ENCODE results near the gene LRRN2.
"Not testable (repeated sequence)": the region's sequence is repeated elsewhere in the genome, so short reads cannot be mapped to it uniquely, and the experiment has no call there.

LRRN2 gene

GRCh38 chr1:204703268-204703664 lies 17.7 kb upstream of the LRRN2 start:
- Histone ChIP-seq H3K9me3 (ENCODE audit: control insufficient read depth, insufficient read depth, low read depth, low read length) (no peaks in the 10 kb centered on the region), H3K4me1 (ENCODE audit: control insufficient read depth, insufficient read depth, low read length) (peaks cover 24% of the 10 kb centered on the region), H3K4me3 (ENCODE audit: low read depth, low read length) (no peak overlapping the region), H3K36me3 (ENCODE audit: control insufficient read depth, insufficient read depth, low read length) (no peaks in the 10 kb centered on the region), H3K27me3 (ENCODE audit: control insufficient read depth, insufficient read depth, low read length) (peaks cover 15% of the 10 kb centered on the region), H3K9ac (ENCODE audit: low read length) (no peak overlapping the region), H3K27ac (ENCODE audit: low read depth, low read length) (no peak overlapping the region)

GRCh38 chr1:204702552-204703267 lies 17.2 kb upstream of the LRRN2 start:
- H3K36me3 ChIP-seq (ENCODE audit: control insufficient read depth, insufficient read depth, low read length): no peaks in the 10 kb centered on the region
- H3K27ac ChIP-seq (ENCODE audit: low read depth, low read length): no peak overlapping the region
- peaks cover 12% of the 10 kb centered on the region for H3K27me3 ChIP-seq (ENCODE audit: control insufficient read depth, insufficient read depth, low read length)

GRCh38 chr1:204701229-204701628 lies 15.7 kb upstream of the LRRN2 start:
- Histone ChIP-seq H3K27ac (ENCODE audit: low read depth, low read length) (no peak overlapping the region), H3K4me1 (ENCODE audit: control insufficient read depth, insufficient read depth, low read length) (peaks cover 5% of the 10 kb centered on the region)

More at GRCh38 chr1:204702552-204703267, 17.2 kb upstream of the LRRN2 start:
- no peaks in the 10 kb centered on the region for H3K9me3 ChIP-seq (ENCODE audit: control insufficient read depth, insufficient read depth, low read depth, low read length)
- H3K9ac ChIP-seq (ENCODE audit: low read length): no peak overlapping the region
- H3K4me1 ChIP-seq (ENCODE audit: control insufficient read depth, insufficient read depth, low read length): peaks cover 20% of the 10 kb centered on the region
- no peak overlapping the region for H3K4me3 ChIP-seq (ENCODE audit: low read depth, low read length)

GRCh38 chr1:204697893-204698292 lies 12.4 kb upstream of the LRRN2 start:
- Histone ChIP-seq H3K4me1 (ENCODE audit: control insufficient read depth, insufficient read depth, low read length) (peaks cover 18% of the 10 kb centered on the region), H3K9me3 (ENCODE audit: control insufficient read depth, insufficient read depth, low read depth, low read length) (no peaks in the 10 kb centered on the region), H3K27me3 (ENCODE audit: control insufficient read depth, insufficient read depth, low read length) (peaks cover 4% of the 10 kb centered on the region; the same call in 1 of the 2 replicates), H3K4me3 (ENCODE audit: low read depth, low read length) (no peak overlapping the region), H3K9ac (ENCODE audit: low read length) (no peak overlapping the region), H3K27ac (ENCODE audit: low read depth, low read length) (no peak overlapping the region), H3K36me3 (ENCODE audit: control insufficient read depth, insufficient read depth, low read length) (no peaks in the 10 kb centered on the region)

More at GRCh38 chr1:204701229-204701628, 15.7 kb upstream of the LRRN2 start:
- Histone ChIP-seq H3K36me3 (ENCODE audit: control insufficient read depth, insufficient read depth, low read length) (no peaks in the 10 kb centered on the region), H3K27me3 (ENCODE audit: control insufficient read depth, insufficient read depth, low read length) (peaks cover 9% of the 10 kb centered on the region), H3K9me3 (ENCODE audit: control insufficient read depth, insufficient read depth, low read depth, low read length) (no peaks in the 10 kb centered on the region), H3K4me3 (ENCODE audit: low read depth, low read length) (no peak overlapping the region), H3K9ac (ENCODE audit: low read length) (no peak overlapping the region)

GRCh38 chr1:204696606-204697005 lies 11.1 kb upstream of the LRRN2 start:
- no peak overlapping the region for H3K4me3 ChIP-seq (ENCODE audit: low read depth, low read length)
- H3K9ac ChIP-seq (ENCODE audit: low read length): no peak overlapping the region
- H3K36me3 ChIP-seq (ENCODE audit: control insufficient read depth, insufficient read depth, low read length): no peaks in the 10 kb centered on the region
- peaks cover 28% of the 10 kb centered on the region for H3K4me1 ChIP-seq (ENCODE audit: control insufficient read depth, insufficient read depth, low read length)
- H3K27ac ChIP-seq (ENCODE audit: low read depth, low read length): no peak overlapping the region
- H3K9me3 ChIP-seq (ENCODE audit: control insufficient read depth, insufficient read depth, low read depth, low read length): no peaks in the 10 kb centered on the region
- no peaks in the 10 kb centered on the region for H3K27me3 ChIP-seq (ENCODE audit: control insufficient read depth, insufficient read depth, low read length)

- no peak overlapping the region for H3K4me3 ChIP-seq (ENCODE audit: low read depth, low read length)
- no peak overlapping the region for H3K9ac ChIP-seq (ENCODE audit: low read length)
- no peaks in the 10 kb centered on the region for H3K36me3 ChIP-seq (ENCODE audit: control insufficient read depth, insufficient read depth, low read length)
- H3K4me1 ChIP-seq (ENCODE audit: control insufficient read depth, insufficient read depth, low read length): peaks cover 28% of the 10 kb centered on the region
- no peak overlapping the region for H3K27ac ChIP-seq (ENCODE audit: low read depth, low read length)
- no peaks in the 10 kb centered on the region for H3K27me3 ChIP-seq (ENCODE audit: control insufficient read depth, insufficient read depth, low read length)
- no peaks in the 10 kb centered on the region for H3K9me3 ChIP-seq (ENCODE audit: control insufficient read depth, insufficient read depth, low read depth, low read length)
These were observed 10.2 kb upstream of the LRRN2 start for GRCh38 chr1:204695692-204696091.

- no peaks in the 10 kb centered on the region for H3K9me3 ChIP-seq (ENCODE audit: control insufficient read depth, insufficient read depth, low read depth, low read length)
- no peaks in the 10 kb centered on the region for H3K36me3 ChIP-seq (ENCODE audit: control insufficient read depth, insufficient read depth, low read length)
- no peak overlapping the region for H3K9ac ChIP-seq (ENCODE audit: low read length)
- H3K27ac ChIP-seq (ENCODE audit: low read depth, low read length): no peak overlapping the region
- peaks cover 28% of the 10 kb centered on the region for H3K4me1 ChIP-seq (ENCODE audit: control insufficient read depth, insufficient read depth, low read length)
- H3K4me3 ChIP-seq (ENCODE audit: low read depth, low read length): no peak overlapping the region
- peaks cover 3% of the 10 kb centered on the region; the same call in 1 of the 2 replicates for H3K27me3 ChIP-seq (ENCODE audit: control insufficient read depth, insufficient read depth, low read length)
These were observed 8.6 kb upstream of the LRRN2 start for GRCh38 chr1:204694145-204694544.

- Histone ChIP-seq H3K9me3 (ENCODE audit: control insufficient read depth, insufficient read depth, low read depth, low read length) (no peaks in the 10 kb centered on the region), H3K9ac (ENCODE audit: low read length) (no peak overlapping the region), H3K4me3 (ENCODE audit: low read depth, low read length) (no peak overlapping the region), H3K36me3 (ENCODE audit: control insufficient read depth, insufficient read depth, low read length) (no peaks in the 10 kb centered on the region), H3K27me3 (ENCODE audit: control insufficient read depth, insufficient read depth, low read length) (peaks cover 15% of the 10 kb centered on the region), H3K27ac (ENCODE audit: low read depth, low read length) (no peak overlapping the region), H3K4me1 (ENCODE audit: control insufficient read depth, insufficient read depth, low read length) (peaks cover 28% of the 10 kb centered on the region)
These were observed 7.4 kb upstream of the LRRN2 start for GRCh38 chr1:204692841-204693356.

GRCh38 chr1:204692325-204692840 lies 6.8 kb upstream of the LRRN2 start:
- H3K4me3 ChIP-seq (ENCODE audit: low read depth, low read length): no peak overlapping the region
- peaks cover 28% of the 10 kb centered on the region for H3K4me1 ChIP-seq (ENCODE audit: control insufficient read depth, insufficient read depth, low read length)
- H3K27ac ChIP-seq (ENCODE audit: low read depth, low read length): no peak overlapping the region
- H3K27me3 ChIP-seq (ENCODE audit: control insufficient read depth, insufficient read depth, low read length): peaks cover 20% of the 10 kb centered on the region
- no peaks in the 10 kb centered on the region for H3K36me3 ChIP-seq (ENCODE audit: control insufficient read depth, insufficient read depth, low read length)
- H3K9ac ChIP-seq (ENCODE audit: low read length): no peak overlapping the region
- no peaks in the 10 kb centered on the region for H3K9me3 ChIP-seq (ENCODE audit: control insufficient read depth, insufficient read depth, low read depth, low read length)

- not testable (repeated sequence) for H3K27ac ChIP-seq (ENCODE audit: low read depth, low read length); H3K36me3 ChIP-seq (ENCODE audit: control insufficient read depth, insufficient read depth, low read length); H3K4me3 ChIP-seq (ENCODE audit: low read depth, low read length); H3K9ac ChIP-seq (ENCODE audit: low read length); H3K9me3 ChIP-seq (ENCODE audit: control insufficient read depth, insufficient read depth, low read depth, low read length)
- Histone ChIP-seq H3K27me3 (ENCODE audit: control insufficient read depth, insufficient read depth, low read length) (peaks cover 31% of the 10 kb centered on the region), H3K4me1 (ENCODE audit: control insufficient read depth, insufficient read depth, low read length) (peaks cover 28% of the 10 kb centered on the region)
These were observed 5.8 kb upstream of the LRRN2 start for GRCh38 chr1:204691328-204691730.

- Histone ChIP-seq H3K36me3 (ENCODE audit: control insufficient read depth, insufficient read depth, low read length) (no peaks in the 10 kb centered on the region), H3K4me3 (ENCODE audit: low read depth, low read length) (no peak overlapping the region), H3K4me1 (ENCODE audit: control insufficient read depth, insufficient read depth, low read length) (peaks cover 31% of the 10 kb centered on the region), H3K9me3 (ENCODE audit: control insufficient read depth, insufficient read depth, low read depth, low read length) (no peaks in the 10 kb centered on the region), H3K9ac (ENCODE audit: low read length) (no peak overlapping the region), H3K27me3 (ENCODE audit: control insufficient read depth, insufficient read depth, low read length) (peaks cover 55% of the 10 kb centered on the region), H3K27ac (ENCODE audit: low read depth, low read length) (no peak overlapping the region)
These were observed 3.2 kb upstream of the LRRN2 start for GRCh38 chr1:204688776-204689175.
